Gastrocnemius medialis (tissue), 4 donors: Measurements from ENCODE around the gene GLYAT. TPM values are rescaled to one million over a fixed set of nuclear protein-coding genes. Genes with fewer than 3 reads are reported as not detected.

Source experiments
- ATAC-seq, 2 donors: fragments of 150-250 bp; one replicate each; pipeline ENCODE4 v1.9.1; 2016
- DNase-seq, 2 donors: peaks; one replicate each; pipeline ENCODE4 v3.0.0-alpha.2; 2019
- H3K27ac ChIP-seq, 4 donors: fragments of 200-600 bp; sonication (generic); 1 replicate in 1 of 4; 2 replicates in 3 of 4; pipeline ENCODE4 v1.5.1; 2016 to 2018; ENCODE audit warnings: mild to moderate bottlenecking in 2 of 4, moderate library complexity in 1 of 4
- H3K27me3 ChIP-seq, 3 donors: fragments of 200-600 bp; sonication (generic) in 2 of 3; 1 replicate in 1 of 3; 2 replicates in 2 of 3; pipeline versions ENCODE4 v1.5.1 to v1.6.0; 2016 to 2019; ENCODE audit warnings: mild to moderate bottlenecking in 1 of 3, moderate library complexity in 1 of 3
- H3K36me3 ChIP-seq, 2 donors: fragments of 200-600 bp; sonication (generic) in 1 of 2; one replicate each; pipeline ENCODE4 v1.5.1; 2017 to 2018
- H3K4me1 ChIP-seq, 2 donors: fragments of 200-600 bp; sonication (generic) in 1 of 2; one replicate each; pipeline ENCODE4 v1.5.1; 2016 to 2017; ENCODE audit warnings: mild to moderate bottlenecking in 2 of 2
- H3K4me3 ChIP-seq, 4 donors: fragments of 200-600 bp; sonication (generic) in 3 of 4; 1 replicate in 1 of 4; 2 replicates in 3 of 4; pipeline ENCODE4 v1.5.1; 2016 to 2019; ENCODE audit warnings: mild to moderate bottlenecking in 2 of 4
- H3K9me3 ChIP-seq, 3 donors: fragments of 200-600 bp; sonication (generic) in 2 of 3; 1 replicate in 1 of 3; 2 replicates in 2 of 3; pipeline ENCODE4 v1.5.1; 2016 to 2019
- CTCF ChIP-seq, 5 experiments: fragments of 450-650 bp in 3 of 5; fragments of 200-600 bp in 2 of 5; sonication (generic) in 2 of 5; IDR thresholded peaks in 4 of 5; conservative IDR thresholded peaks in 1 of 5; 1 replicate in 4 of 5; 2 replicates in 1 of 5; pipeline ENCODE4 v1.5.1; 2016 to 2019; ENCODE audit warnings: antibody characterized with exemption in 5 of 5, mild to moderate bottlenecking in 3 of 5, moderate library complexity in 3 of 5
- POLR2A ChIP-seq, 2 donors: fragments of 450-650 bp; IDR thresholded peaks; one replicate each; pipeline ENCODE4 v1.6.1; 2017; ENCODE audit warnings: antibody characterized with exemption in 2 of 2, mild to moderate bottlenecking in 2 of 2, moderate library complexity in 2 of 2
- in situ Hi-C, 4 donors: fragments of 200-750 bp; cut with MboI; loops; one replicate each; pipeline versions ENCODE4 v1.15.0 to v1.8.0; 2017; ENCODE audit warnings: low sequenced_read_pairs in 4 of 4
- intact Hi-C: fragments of 100-400 bp; cut with DNase I; formaldehyde crosslinking; loops from one replicate; pipeline ENCODE4 v1.15.1; 2023; ENCODE audit warnings: low total_unique reads
- total RNA-seq, 4 donors: library from RNA; depleted of rRNA; stranded (reverse); fragments of >200 nt; gene quantifications; one replicate each; pipeline versions ENCODE4 v1.1.0 to v1.2.3, GENCODE V29; 2016

The GLYAT gene
- total RNA-seq, 4 donors from 2014 or later, result 0.23 to 0.24 TPM; not detected in 2

- no peaks in the 10 kb centered on the region for H3K36me3 ChIP-seq
- DNase-seq, result no peak
- H3K27ac ChIP-seq, result no peak overlapping the region
- no peaks in the 10 kb centered on the region for H3K4me1 ChIP-seq
- H3K4me3 ChIP-seq, result no peak overlapping the region
- ATAC-seq, result no peak
- in situ Hi-C loops (no loop called here), intact Hi-C loops (no loop called here)
- H3K27me3 ChIP-seq, result no peaks in the 10 kb centered on the region
- H3K9me3 ChIP-seq, result no peaks in the 10 kb centered on the region
- TF ChIP-seq POLR2A (IDR thresholded peaks at IDR 0.05) (no peak), CTCF (IDR thresholded peaks at IDR 0.05 in 4 of 5, conservative IDR thresholded peaks at IDR 0.05 in 1 of 5) (no peak)
Measured at GRCh38 chr11:58771458-58771855, 39.7 kb upstream of the GLYAT start.

GRCh38 chr11:58770627-58771457, 39.1 kb upstream of the GLYAT start:
- no peaks in the 10 kb centered on the region for H3K27me3 ChIP-seq
- ATAC-seq (no peak), DNase-seq (no peak)
- H3K36me3 ChIP-seq, result no peaks in the 10 kb centered on the region
- no peaks in the 10 kb centered on the region for H3K9me3 ChIP-seq
- intact Hi-C loops (no loop called here), in situ Hi-C loops (no loop called here)
- H3K27ac ChIP-seq, result no peak overlapping the region
- no peaks in the 10 kb centered on the region for H3K4me1 ChIP-seq
- no peak overlapping the region for H3K4me3 ChIP-seq
- TF ChIP-seq POLR2A (IDR thresholded peaks at IDR 0.05), result no peak

- H3K4me3 ChIP-seq, result no peak overlapping the region
- in situ Hi-C loops (no loop called here), intact Hi-C loops (no loop called here)
- no peaks in the 10 kb centered on the region for H3K27me3 ChIP-seq
- H3K27ac ChIP-seq, result no peak overlapping the region
- no peaks in the 10 kb centered on the region for H3K36me3 ChIP-seq
- TF ChIP-seq POLR2A (IDR thresholded peaks at IDR 0.05) (no peak), CTCF (IDR thresholded peaks at IDR 0.05 in 4 of 5, conservative IDR thresholded peaks at IDR 0.05 in 1 of 5) (no peak)
- DNase-seq (no peak), ATAC-seq (no peak)
- H3K9me3 ChIP-seq, result no peaks in the 10 kb centered on the region
- H3K4me1 ChIP-seq, result no peaks in the 10 kb centered on the region
Measured at GRCh38 chr11:58770166-58770565, 38.4 kb upstream of the GLYAT start.

GRCh38 chr11:58769308-58769707, 37.6 kb upstream of the GLYAT start:
- no peak for TF ChIP-seq CTCF (IDR thresholded peaks at IDR 0.05 in 4 of 5, conservative IDR thresholded peaks at IDR 0.05 in 1 of 5)
- ATAC-seq (no peak), DNase-seq (no peak)
- Histone ChIP-seq H3K9me3 (no peaks in the 10 kb centered on the region), H3K27ac (no peak overlapping the region), H3K4me1 (no peaks in the 10 kb centered on the region), H3K36me3 (no peaks in the 10 kb centered on the region), H3K4me3 (no peak overlapping the region), H3K27me3 (no peaks in the 10 kb centered on the region)
- intact Hi-C loops, result no loop called here
- in situ Hi-C loops, result no loop called here

- Histone ChIP-seq H3K4me3 (no peak overlapping the region), H3K27me3 (no peaks in the 10 kb centered on the region), H3K36me3 (no peaks in the 10 kb centered on the region), H3K9me3 (no peaks in the 10 kb centered on the region), H3K4me1 (no peaks in the 10 kb centered on the region), H3K27ac (no peak overlapping the region)
- ATAC-seq (no peak), DNase-seq (no peak)
- intact Hi-C loops, result no loop called here
- in situ Hi-C loops, result no loop called here
- TF ChIP-seq CTCF (IDR thresholded peaks at IDR 0.05 in 4 of 5, conservative IDR thresholded peaks at IDR 0.05 in 1 of 5) (no peak), POLR2A (IDR thresholded peaks at IDR 0.05) (no peak)
Measured at GRCh38 chr11:58768137-58768536, 36.4 kb upstream of the GLYAT start.
